Stimulated activated CD4-positive, alpha-beta T cell treated with anti-CD3 and anti-CD28 coated beads, Interleukin-15, amount 100 ng/mL, for 1 hour (primary cell): Measurements from ENCODE around the gene NEAT1.
"Not testable (repeated sequence)": the region's sequence is repeated elsewhere in the genome, so short reads cannot be mapped to it uniquely, and the experiment has no call there.

Source experiments
- DNase-seq, 2 donors: peaks; one replicate each; pipeline ENCODE4 v3.0.0-alpha.2; 2020; ENCODE audit warnings: low read depth in 1 of 2, low spot score in 1 of 2

The NEAT1 gene

GRCh38 chr11:65404638-65405339, 17.8 kb upstream of the NEAT1 start:
- DNase-seq, result no peak

- DNase-seq, result no peak
These were observed 11.5 kb upstream of the NEAT1 start for GRCh38 chr11:65410936-65411680.

GRCh38 chr11:65411681-65412070, 10.9 kb upstream of the NEAT1 start:
- no peak for DNase-seq

- DNase-seq, result no peak
These were observed 10.1 kb upstream of the NEAT1 start for GRCh38 chr11:65412271-65413076.

GRCh38 chr11:65413077-65413664, 9.4 kb upstream of the NEAT1 start:
- not testable (repeated sequence) for DNase-seq

GRCh38 chr11:65414776-65415498, 7.7 kb upstream of the NEAT1 start:
- DNase-seq, result no peak

- no peak for DNase-seq
These were observed 6.9 kb upstream of the NEAT1 start for GRCh38 chr11:65415499-65416340.

- peak; percentile 85 to 90 for DNase-seq
These were observed 6.2 kb upstream of the NEAT1 start for GRCh38 chr11:65416341-65416824.

- DNase-seq, result no peak
These were observed 5.5 kb upstream of the NEAT1 start for GRCh38 chr11:65416841-65417701.

GRCh38 chr11:65417702-65418430, 4.7 kb upstream of the NEAT1 start:
- DNase-seq, result no peak

- no peak for DNase-seq
These were observed 4.2 kb upstream of the NEAT1 start for GRCh38 chr11:65418431-65418680.

GRCh38 chr11:65418681-65419459, 3.7 kb upstream of the NEAT1 start:
- peak; percentile 64 to 72 for DNase-seq

GRCh38 chr11:65419460-65419771, 3.2 kb upstream of the NEAT1 start:
- no peak for DNase-seq

GRCh38 chr11:65419772-65420481, 2.7 kb upstream of the NEAT1 start:
- DNase-seq, result peak; percentile 31 to 37

- DNase-seq, result no peak
These were observed 2.1 kb upstream of the NEAT1 start for GRCh38 chr11:65420506-65420905.

GRCh38 chr11:65420979-65421793, 1.4 kb upstream of the NEAT1 start:
- DNase-seq, result peak; percentile 67 to 77
